ENCODE results near the gene IL9.

- no peak for TF ChIP-seq EZH2 (IDR thresholded peaks at IDR 0.05; ENCODE audit: insufficient read depth, poor library complexity, severe bottlenecking)
- TF ChIP-seq EZH2phosphoT487 (IDR thresholded peaks at IDR 0.05; ENCODE audit: insufficient read depth, low read depth) = no peak
Observed at GRCh38 chr5:135934939-135935338, 39.3 kb upstream of the IL9 start.

Data from GM23248 (cell line).